HG03460 (cell line): ENCODE measurements around the gene UPK2.

Experiments
- ATAC-seq: cut with Tn5 transposase; IDR thresholded peaks from one replicate; pipeline ENCODE4 v1.9.1; 2021; ENCODE audit not compliant: unreplicated experiment

The UPK2 gene

DNA sequence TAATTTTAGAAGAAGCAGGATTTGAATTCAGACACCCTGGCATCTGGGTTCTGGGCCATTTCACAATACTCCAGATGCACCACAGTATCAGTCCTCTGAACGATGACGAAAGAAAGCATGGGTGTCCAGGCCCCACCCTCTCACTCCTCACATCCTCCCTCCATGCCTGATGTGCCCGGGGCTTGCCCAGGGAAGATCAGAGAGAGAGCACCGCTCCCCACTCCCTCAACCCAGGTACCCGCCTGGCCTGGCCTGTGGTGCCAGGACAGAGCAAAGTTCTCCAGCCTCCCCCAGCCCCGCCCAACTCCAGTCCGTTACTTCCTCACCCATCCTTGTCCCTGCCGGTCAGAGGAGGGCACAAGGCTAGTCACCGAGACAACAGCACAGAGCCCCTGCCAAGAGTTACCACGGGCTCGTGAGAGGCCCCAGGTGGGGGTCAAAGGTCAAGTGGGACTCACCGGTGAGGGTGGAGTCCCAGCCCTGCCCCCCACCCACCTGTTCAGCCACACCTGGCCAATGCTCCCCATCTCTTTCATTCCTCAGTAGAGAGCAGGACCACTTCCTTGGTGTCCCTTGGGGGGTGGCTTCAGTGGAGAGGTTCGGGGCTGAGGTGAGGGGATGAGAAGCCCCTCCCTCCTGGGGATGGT lies 38.5 kb upstream of the UPK2 start:
- ATAC-seq = no peak

- no peak for ATAC-seq
These were observed 37.9 kb upstream of the UPK2 start for GRCh38 chr11:118918128-118918685.

GRCh38 chr11:118918686-118919280 lies 37.3 kb upstream of the UPK2 start:
- ATAC-seq = no peak

GRCh38 chr11:118921121-118921928 lies 34.8 kb upstream of the UPK2 start:
- ATAC-seq = no peak

GRCh38 chr11:118921929-118922744 lies 34.0 kb upstream of the UPK2 start:
- ATAC-seq = no peak

DNA sequence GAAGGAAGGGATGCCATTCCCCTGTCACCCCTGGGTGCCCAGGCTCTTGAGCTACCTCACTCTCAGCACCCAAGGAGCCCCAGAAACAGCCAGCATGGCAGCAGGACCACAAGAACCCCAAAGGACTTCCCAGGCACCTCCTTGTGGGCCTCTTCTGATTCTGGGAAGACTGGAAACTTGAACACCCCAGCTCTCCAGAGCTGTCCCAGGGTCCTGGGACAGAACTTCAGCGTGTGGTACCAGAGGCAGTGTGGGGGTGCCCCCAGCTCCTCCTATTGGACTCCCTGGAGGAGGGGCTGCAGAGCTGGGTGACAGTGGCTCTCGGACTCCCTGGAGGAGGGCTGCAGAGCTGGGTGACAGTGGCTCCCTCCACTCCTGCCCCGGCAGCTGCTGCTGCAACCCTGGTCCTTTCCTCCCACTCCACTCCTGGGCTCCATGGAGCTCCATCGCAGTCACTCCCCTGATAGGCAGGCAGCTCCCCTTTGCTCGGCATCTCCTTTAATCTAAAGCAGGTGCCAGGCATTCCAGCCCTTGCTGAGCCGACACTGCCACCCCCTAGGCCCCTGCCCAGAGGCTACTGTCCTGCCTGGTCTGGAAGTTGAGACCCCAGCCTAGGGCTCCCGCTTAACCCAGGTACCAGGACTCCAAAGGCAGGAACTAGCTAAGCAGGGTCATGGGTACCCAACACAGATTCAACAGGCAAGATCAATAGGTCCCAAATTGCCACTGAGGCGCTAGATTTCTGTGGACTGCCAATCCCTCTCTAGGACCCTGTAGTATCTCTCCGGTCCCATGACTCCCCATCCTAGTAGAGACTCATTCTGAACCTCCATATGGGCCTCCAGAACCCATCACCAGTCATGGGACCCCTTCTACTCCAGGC lies 33.1 kb upstream of the UPK2 start:
- no peak for ATAC-seq

GRCh38 chr11:118923721-118924587 lies 32.1 kb upstream of the UPK2 start:
- no peak for ATAC-seq

DNA sequence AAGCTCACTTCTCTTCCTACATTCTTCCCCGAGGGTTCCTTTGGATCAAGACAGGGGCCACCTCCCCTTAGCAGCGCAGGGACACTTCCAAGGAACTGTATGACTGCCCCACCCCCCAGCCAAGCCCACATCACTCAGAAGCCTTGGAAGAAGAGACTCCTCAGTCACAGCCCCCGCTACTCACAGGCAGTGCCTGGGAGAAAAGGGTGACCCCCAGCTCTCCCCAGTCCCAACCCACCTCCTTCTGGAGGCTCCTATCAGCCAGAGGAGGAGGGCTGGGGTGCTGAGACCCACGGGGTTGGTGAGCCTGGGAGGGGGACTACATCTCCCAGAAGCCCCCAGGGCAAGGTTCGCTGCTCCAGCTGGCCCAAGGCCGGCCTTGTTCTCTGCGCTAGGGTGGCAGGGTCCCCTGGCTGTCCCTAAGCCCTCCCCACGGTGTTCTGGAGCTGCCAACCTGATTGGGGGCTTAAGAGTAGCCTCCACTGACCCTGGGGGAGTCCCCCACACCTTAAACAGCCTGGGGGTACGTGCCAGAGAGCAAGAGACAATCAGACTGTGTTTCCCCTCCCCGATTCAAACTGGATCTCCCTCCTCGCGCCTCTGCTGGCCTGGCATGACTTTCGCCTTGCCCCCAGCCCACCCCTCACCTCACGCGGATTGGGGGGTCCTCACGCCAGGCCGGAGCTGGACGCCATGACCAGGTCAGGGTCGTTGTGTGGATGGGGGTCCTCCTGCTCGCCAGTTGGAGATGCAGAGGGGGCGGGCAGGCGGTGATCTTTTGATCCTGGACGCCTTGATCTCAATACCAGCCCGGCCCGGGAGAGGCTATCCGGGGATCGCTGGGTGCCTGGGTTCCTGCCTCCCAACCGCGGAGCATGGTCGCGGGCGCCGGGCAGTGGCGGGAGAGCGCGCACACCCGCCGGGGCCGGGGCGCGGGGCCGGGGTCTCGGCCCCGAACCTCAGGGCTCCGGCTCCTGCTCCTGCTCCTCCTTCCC lies 31.2 kb upstream of the UPK2 start:
- no peak for ATAC-seq

DNA sequence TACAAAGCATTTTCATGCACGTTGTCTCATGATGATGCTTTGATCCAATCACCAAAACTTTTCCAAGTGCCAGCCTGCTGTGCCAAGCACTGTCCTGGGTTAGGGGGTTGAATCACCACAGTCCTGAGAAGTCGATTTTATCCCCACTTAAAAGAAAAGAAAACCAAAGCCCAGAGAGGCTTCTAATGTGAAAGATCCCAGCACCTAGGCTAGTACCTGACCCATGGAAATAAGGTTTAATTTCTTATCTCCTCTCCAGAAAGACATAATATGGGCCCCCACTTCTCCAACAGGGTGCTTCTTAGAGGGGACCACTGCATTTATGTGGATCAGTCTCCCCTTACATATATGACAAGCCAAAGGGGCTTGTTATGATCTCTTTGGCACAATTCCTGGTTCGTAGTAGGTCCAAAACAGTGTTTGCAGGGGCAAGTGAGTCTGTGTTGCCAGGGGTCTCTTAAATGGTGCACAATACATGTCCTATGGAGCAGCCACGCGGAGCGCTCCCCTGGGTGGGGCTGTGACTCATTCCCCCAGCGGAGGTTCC lies 28.5 kb upstream of the UPK2 start:
- no peak for ATAC-seq

DNA sequence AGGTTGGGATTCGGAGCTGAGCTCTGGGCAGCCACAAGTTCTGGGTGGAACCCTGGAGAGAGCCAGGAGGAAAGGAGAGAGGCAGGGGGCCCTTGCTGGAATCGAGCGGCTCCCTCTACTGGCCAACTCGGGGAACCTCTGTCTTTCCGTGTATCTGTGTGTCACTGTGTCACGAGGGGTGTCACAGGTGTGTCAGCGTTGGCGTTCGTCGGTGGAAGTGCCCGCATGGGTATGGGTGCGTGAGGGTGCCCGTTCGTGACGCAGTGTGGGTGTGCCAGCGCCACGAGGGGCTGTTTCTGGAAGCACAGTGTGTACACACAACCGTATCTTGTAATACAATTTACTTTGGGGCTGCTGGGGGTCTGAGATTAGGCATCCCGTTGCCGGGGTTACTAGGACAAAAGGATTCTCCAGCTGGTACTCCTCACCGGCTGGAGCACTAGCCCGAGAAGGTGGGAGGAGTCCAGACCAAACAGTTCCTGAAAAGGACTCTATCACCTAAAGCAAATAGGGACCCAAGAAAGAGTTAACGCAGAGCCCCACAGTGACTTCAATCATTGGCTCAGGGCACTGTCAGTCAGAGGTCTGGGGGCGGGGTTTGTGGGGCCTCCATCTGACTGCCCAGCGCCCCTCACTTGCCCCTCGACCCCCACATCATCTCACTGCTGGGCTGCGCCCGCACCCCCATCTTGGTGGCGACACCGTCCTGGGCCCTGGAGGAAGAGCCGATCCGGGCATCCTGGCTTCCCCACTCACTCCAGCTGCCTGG lies 27.8 kb upstream of the UPK2 start:
- peak; percentile 38 for ATAC-seq

DNA sequence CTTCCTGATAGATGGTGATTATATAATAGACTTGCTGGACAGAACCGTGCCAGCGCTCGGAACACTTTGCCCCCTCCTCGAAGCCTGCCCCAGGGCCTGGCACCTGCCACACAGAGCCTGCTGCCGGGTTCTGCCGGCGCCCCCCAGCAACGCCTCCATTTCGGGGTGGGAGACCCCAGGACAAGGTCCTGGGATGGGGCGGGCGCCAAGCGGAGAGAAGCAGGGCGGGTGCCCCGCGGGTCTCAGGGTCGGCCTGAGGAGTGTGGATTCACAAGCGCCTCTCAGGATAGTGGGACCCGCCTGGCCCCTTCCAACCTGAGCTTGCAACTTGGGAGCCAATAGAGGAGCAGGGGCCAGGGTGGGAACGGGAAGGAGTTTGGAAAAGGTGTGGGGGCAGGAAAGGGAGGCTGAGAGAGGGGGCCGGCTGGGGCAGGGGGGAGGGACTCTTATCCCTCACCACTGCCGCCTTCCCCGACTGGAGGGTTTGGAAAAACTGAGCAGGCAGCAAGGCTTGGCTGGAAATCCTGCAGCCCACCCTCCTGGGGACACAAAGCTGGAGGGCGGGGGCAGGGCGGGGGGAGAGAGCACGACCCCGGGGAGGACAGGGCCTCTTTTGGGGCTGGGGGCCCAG lies 27.1 kb upstream of the UPK2 start:
- no peak for ATAC-seq

GRCh38 chr11:118929501-118930093 lies 26.5 kb upstream of the UPK2 start:
- no peak for ATAC-seq

DNA sequence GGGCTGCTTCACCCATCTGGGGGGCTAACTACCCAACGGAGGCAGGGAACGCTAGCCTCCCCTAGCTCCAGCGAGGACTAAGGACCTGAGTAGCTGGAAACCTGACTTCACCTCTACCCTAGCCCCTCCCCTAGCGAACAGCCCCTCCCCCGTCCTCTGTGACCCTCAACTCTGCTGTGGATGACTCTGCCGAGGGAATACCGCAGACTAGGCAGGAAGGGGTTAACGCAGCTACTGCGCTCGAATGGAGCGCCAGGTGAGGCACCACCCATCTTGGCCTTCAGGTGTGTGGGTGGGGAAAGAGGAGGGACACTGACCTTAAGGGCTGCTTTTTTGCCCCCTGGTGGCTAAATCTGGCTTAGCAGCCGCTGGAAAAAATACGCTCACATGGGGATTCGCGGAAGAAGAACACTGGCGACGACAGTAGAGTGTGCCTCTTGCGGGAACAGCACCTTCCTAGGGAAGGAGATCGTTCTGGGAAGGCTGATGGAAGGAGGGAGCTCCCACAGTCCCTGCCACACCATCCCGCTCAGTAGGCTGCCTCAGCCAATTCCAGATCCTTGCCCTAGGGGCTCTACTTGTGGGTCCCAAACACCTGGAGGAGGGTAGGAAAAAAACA lies 25.9 kb upstream of the UPK2 start:
- no peak for ATAC-seq

- ATAC-seq = no peak
These were observed 24.5 kb upstream of the UPK2 start for GRCh38 chr11:118931571-118931970.

- ATAC-seq = no peak
These were observed 22.6 kb upstream of the UPK2 start for GRCh38 chr11:118933486-118933885.

- ATAC-seq = no peak
These were observed 20.7 kb upstream of the UPK2 start for GRCh38 chr11:118935376-118935775.
